HG02973 (cell line): ENCODE results near the gene IST1.

Experiments
- ATAC-seq: cut with Tn5 transposase; IDR thresholded peaks from one replicate; pipeline ENCODE4 v1.9.1; 2021; ENCODE audit warnings: moderate library complexity; ENCODE audit not compliant: unreplicated experiment

IST1 gene

DNA sequence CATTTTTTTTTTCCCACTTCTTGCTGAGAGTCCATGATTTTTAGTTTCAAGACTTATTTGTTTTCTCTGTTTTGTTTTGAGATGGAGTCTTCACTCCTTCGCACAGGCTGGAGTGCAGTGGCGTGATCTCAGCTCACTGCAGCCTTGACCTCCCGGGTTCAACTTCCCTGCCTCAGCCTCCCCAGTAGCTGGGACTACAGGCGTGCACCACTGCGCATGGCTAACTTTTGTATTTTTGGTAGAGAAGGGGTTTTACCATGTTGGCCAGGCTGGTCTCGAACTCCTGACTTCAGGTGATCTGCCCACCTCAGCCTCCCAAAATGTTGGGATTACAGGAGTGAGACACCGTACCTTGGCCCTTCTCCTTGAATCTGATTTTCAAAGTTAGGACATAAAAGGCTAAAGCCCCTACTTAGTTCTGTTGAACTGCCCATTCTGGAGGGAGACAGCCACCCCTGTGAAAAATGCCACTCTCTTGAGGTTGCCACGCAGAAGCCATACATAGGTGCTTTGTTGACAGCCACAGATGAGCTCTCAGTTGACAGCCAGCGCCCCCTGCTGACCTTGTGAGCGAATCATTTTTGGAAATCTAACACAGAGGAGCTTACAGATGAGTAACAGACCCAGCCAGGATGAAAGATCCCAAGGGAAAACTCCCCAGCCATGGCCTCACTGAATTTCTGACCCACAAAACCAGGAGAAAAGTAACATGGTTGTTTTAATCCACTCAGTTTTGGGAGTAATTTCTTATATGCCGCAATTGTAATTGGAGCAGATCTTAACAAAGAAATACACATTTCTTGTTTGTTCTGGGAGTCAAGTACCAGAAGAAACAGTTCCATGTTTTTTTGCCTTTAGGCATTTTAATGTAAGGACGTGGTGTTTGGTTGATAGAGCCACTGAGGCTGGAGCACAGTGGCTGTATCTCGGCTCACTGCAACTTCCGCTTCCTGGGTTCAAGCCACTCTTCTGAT lies 66.0 kb downstream of the IST1 start:
- peak; percentile 74 for ATAC-seq

DNA sequence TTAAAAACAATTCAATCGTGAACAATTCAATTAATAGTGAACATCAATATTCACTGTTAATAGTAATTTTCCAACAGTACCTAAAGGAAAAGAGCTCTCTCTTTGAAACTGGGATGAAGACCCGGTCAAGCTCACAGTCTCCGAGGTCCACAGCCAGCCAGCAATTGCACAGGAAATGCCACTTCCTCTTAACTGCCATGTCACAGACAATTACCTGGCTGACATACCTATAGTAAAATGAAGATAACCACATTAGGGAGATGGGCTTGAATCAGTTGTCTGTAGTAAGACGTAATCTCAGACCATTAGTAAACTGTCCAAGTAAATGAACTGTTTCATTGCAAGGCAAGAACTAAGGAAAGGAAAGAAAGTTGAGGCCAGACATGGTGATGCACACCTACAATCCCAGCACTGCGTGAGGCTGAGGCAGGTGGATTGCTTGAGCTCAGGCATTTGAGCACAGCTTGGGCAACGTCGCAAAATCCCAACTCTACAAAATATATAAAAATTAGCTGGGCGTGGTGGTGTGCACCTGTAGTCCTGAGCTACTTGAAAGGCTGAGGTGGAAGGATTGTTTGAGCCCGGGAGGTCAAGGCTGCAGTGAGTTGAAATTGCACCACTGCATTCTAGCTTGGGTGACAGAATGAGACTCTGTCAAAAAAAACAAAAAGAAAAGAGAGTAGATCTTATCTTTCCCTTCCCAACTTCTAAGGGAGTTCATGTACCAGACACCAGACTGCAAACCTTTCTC lies 68.0 kb downstream of the IST1 start:
- ATAC-seq, result no peak

DNA sequence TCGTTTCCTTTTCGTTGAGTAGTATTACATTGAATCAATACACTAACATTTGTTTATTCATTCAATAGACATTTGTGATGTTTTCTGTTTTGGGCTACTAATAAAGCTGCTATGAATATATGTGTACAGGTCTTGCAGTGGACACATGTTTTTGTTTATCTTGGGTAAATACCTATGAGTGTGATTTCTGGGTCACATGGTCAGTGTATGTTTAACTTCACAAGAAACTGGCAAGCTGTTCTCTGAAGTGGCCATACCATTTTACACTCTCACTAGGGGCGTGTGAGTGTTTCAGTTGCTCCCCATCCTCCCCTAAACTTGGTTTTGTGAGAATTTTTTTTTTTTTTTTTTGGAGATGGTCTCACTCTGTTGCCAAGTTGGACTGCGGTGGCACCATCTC lies 69.9 kb downstream of the IST1 start:
- ATAC-seq, result no peak

DNA sequence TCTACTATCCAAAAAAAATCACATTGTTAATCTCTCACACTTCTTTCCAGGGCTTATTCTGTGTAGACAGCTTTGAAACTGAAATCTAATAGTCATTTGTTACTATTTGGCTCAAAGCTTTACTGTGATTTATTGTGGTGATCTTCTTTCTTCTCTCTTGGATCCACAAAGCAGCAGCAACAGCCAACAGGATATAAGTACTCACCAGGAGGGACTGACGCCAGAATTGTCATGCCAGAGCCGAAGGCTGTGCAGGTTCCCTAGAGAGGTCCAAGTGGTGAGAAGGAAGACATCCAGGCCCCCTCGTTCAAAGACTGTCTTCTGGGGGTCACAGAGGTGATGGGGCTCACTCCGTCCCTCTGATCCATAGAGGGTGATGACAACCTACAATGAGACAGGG lies 71.6 kb downstream of the IST1 start:
- no peak for ATAC-seq

DNA sequence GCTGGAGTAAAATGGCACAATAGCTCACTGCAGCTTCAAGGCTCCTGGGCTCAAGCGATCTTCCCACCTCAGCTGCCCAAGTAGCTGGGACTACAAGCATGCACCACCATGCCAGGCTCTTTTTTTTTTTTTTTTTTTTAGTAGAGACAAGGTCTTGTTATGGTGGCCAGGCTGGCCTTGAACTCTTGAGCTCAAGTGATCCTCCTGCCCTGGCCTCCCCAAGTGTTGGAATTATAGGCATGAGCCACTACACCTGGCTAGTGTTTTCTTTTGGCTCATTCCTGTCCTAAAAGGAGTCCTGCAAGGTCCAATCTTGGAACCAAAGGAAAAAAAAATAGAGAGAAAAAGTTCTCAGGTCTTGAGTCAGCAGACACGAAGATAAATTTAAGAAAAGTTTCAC lies 74.0 kb downstream of the IST1 start:
- ATAC-seq, result no peak

DNA sequence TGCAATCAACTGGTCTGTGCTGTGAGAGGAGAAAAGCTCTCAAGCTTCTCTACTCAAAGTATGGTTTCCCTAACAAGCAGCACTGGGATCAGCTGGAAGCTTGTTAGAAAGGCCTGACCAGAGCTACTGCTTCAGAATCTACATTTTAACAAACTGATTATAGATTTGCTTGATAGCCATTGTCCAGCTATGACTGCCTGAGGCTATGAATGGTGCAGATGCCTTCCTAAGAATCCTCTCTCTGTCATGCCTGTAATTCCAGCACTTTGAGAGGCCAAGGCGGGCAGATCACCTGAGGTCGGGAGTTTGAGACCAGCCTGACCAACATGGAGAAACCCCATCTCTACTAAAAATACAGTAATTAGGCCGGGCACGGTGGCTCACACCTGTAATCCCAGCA lies 76.2 kb downstream of the IST1 start:
- ATAC-seq, result no peak

DNA sequence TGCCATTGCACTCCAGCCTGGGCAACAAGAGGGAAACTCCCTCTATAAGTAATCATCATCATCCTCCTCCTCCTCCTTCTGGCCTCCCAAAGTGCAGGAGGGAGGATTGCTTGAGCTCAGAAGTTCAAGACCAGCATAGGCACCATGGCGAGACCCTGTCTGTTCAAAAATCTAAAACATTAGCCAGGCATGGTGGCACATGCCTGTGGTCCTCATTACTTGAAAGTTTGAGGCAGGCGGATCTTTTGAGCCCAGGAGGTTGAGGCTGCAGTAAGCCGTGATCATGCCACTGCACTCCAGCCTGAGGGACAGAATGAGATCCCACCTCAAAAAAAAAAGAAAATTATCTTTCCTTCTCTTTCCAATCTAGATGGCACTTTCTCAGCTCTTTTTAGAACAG lies 77.0 kb downstream of the IST1 start:
- no peak for ATAC-seq

DNA sequence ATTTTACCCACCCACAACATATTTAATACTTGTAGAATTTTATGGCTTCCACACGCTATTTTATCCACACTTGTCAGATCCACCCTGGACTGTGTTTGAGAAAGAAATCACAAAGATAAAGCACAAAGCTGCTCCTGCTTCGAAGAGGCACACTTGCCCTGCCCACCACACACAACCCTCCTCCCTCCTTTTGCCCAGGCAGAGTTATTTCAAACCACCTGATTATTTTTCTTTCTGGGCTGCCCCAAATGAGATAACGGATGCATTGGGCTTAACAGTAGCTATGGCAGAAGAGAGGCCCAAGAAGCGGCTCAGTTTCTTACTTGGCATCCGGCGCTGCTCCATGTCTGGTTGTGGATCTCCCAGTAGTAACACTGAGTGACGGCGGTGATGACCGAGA lies 77.7 kb downstream of the IST1 start:
- ATAC-seq, result no peak

DNA sequence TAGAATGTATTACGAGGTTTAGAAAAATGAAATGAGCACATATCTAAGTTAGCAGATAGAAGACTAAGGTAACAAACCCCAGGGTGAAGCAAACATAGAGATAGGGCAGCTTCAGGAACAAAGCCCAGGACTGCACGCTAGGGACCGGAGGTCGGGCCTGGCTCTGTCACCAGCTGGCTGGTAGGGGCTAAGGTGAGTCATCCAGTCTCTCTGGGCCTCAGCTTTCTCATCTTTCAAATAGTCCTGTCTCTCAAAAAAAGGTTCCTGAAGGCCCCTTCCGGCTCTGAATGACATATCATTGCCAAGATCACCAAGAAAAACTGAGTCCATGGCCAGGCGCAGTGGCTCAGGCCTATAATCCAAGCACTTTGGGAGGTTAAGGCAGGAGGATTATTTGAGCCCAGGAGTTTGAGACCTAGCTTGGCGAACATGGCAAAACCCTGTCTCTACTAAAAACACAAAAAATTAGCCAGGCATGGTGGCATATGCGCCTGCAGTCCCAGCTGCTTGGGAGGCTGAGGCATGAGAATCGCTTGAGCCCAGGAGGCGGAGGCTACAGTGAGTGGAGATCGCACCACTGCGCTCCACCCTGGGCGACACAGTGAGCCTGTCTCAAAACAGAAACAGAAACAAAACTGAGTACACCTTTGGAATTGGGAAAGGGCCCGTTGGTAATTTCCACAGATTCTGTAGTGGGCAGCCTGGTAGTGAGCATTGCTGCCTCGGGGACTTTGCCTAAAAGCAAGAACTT lies 78.9 kb downstream of the IST1 start:
- ATAC-seq, result no peak
